Type B pancreatic cell (in vitro differentiated cells): ENCODE data around the gene ICE2. TPM values are rescaled to one million over a fixed set of nuclear protein-coding genes. Genes with fewer than 3 reads are reported as not detected.

Experiments
- DNase-seq: peaks from one replicate; pipeline ENCODE4 v3.0.0; 2021; ENCODE audit warnings: mixed read lengths; ENCODE audit not compliant: unreplicated experiment; ENCODE audit errors: extremely low spot score
- H3K27ac Mint-ChIP-seq: 2 replicates; pipeline ENCODE4 v1.8.0; 2021; ENCODE audit warnings: mild to moderate bottlenecking, mixed read lengths
- H3K27me3 Mint-ChIP-seq: 2 replicates; pipeline ENCODE4 v1.8.0; 2021; ENCODE audit warnings: mixed read lengths
- H3K36me3 Mint-ChIP-seq: 2 replicates; pipeline ENCODE4 v1.8.0; 2021; ENCODE audit warnings: mixed read lengths
- H3K4me1 Mint-ChIP-seq: one replicate; pipeline ENCODE4 v1.8.0; 2021; ENCODE audit warnings: mixed read lengths; ENCODE audit not compliant: unreplicated experiment
- H3K4me3 Mint-ChIP-seq: 2 replicates; pipeline ENCODE4 v1.8.0; 2021; ENCODE audit warnings: mild to moderate bottlenecking, mixed read lengths
- H3K9me3 Mint-ChIP-seq: 2 replicates; pipeline ENCODE4 v1.8.0; 2021; ENCODE audit warnings: mixed read lengths
- CTCF ChIP-seq: fragments of 200-600 bp; sonication (generic); conservative IDR thresholded peaks from 2 replicates; pipeline ENCODE4 v1.5.0; 2021; ENCODE audit warnings: antibody characterized with exemption, mild to moderate bottlenecking
- total RNA-seq: library from RNA; stranded (reverse); gene quantifications from 2 replicates; pipeline ENCODE4 v1.2.1, GENCODE V29; 2021; ENCODE audit warnings: low replicate concordance

The ICE2 gene
- total RNA-seq, 1 donor from 2014 or later, result 67.1 TPM

- no peaks in the 10 kb centered on the region for H3K36me3 Mint-ChIP-seq
- H3K4me1 Mint-ChIP-seq, result peaks cover 3% of the 10 kb centered on the region
- no peak overlapping the region for H3K4me3 Mint-ChIP-seq
- no peak for DNase-seq
- no peaks in the 10 kb centered on the region for H3K27me3 Mint-ChIP-seq
- no peak overlapping the region for H3K27ac Mint-ChIP-seq
- TF ChIP-seq CTCF, result no peak
- no peaks in the 10 kb centered on the region for H3K9me3 Mint-ChIP-seq
Measured at GRCh38 chr15:60510006-60510405, 31.1 kb upstream of the ICE2 start.

- no peak for TF ChIP-seq CTCF
- no peak for DNase-seq
- Mint-ChIP-seq H3K27ac (no peak overlapping the region), H3K9me3 (no peaks in the 10 kb centered on the region), H3K36me3 (no peaks in the 10 kb centered on the region), H3K27me3 (no peaks in the 10 kb centered on the region), H3K4me3 (no peak overlapping the region), H3K4me1 (peaks cover 3% of the 10 kb centered on the region)
Measured at GRCh38 chr15:60509470-60509869, 30.5 kb upstream of the ICE2 start.

GRCh38 chr15:60508442-60508841 is 29.5 kb upstream of the ICE2 start:
- Mint-ChIP-seq H3K27me3 (no peaks in the 10 kb centered on the region), H3K4me1 (peaks cover 3% of the 10 kb centered on the region), H3K36me3 (no peaks in the 10 kb centered on the region), H3K9me3 (no peaks in the 10 kb centered on the region), H3K4me3 (no peak overlapping the region), H3K27ac (no peak overlapping the region)
- no peak for TF ChIP-seq CTCF
- no peak for DNase-seq

- Mint-ChIP-seq H3K4me3 (no peak overlapping the region), H3K9me3 (no peaks in the 10 kb centered on the region), H3K27me3 (no peaks in the 10 kb centered on the region), H3K36me3 (no peaks in the 10 kb centered on the region), H3K4me1 (peaks cover 3% of the 10 kb centered on the region), H3K27ac (no peak overlapping the region)
- TF ChIP-seq CTCF, result peak; percentile 94
- DNase-seq, result no peak
Measured at GRCh38 chr15:60507596-60508424, 28.9 kb upstream of the ICE2 start.

- H3K4me3 Mint-ChIP-seq, result no peak overlapping the region
- H3K36me3 Mint-ChIP-seq, result peaks cover 4% of the 10 kb centered on the region
- H3K9me3 Mint-ChIP-seq, result no peaks in the 10 kb centered on the region
- TF ChIP-seq CTCF, result no peak
- DNase-seq, result no peak
- H3K27me3 Mint-ChIP-seq, result no peaks in the 10 kb centered on the region
- H3K27ac Mint-ChIP-seq, result no peak overlapping the region
- no peaks in the 10 kb centered on the region for H3K4me1 Mint-ChIP-seq
Measured at GRCh38 chr15:60496853-60497252, 17.9 kb upstream of the ICE2 start.
